RPMI7951 (cell line): Measurements from ENCODE around the gene DSCAML1. TPM values are rescaled to one million over a fixed set of nuclear protein-coding genes. Genes with fewer than 3 reads are reported as not detected.

Source experiments
- DNase-seq: peaks from one replicate; pipeline ENCODE4 v3.0.0-alpha.2; 2012; ENCODE audit warnings: low read depth
- total RNA-seq: library from RNA; depleted of rRNA; stranded (reverse); fragments of >200 nt; shearing (Covaris generic); gene quantifications from 2 replicates; pipeline ENCODE4 v1.2.3, GENCODE V29; 2014

The DSCAML1 gene
- total RNA-seq, 1 experiment from 2014 or later = not detected

DNA sequence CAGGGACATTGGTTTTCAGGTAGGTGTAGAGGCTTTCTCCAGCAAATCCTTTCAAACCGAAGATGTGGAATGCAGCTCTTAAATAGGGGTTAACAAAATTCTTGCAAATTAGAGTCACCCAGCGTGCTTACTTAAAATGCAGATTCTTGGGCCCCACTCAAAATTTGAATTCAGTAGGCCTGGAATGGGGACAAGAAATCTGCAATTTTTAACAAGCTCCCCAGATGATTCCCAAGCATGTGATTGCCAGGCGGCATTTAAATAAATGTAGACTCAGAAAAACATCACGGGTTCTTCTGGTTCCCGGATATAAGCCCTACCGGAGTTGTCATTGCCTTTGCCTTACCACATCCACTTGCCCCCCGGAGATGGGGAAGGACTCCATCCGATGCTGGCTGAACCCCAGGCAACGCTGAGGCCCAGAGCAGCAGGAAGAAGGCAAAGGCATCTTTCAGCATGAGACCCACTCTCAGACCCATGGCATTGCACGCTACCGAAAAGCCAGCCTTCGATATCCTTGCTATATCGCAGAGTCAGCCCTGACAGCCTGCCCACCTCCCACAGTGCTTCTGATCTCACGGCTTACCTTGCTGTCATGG, 134.2 kb downstream of the DSCAML1 start:
- DNase-seq = no peak

DNA sequence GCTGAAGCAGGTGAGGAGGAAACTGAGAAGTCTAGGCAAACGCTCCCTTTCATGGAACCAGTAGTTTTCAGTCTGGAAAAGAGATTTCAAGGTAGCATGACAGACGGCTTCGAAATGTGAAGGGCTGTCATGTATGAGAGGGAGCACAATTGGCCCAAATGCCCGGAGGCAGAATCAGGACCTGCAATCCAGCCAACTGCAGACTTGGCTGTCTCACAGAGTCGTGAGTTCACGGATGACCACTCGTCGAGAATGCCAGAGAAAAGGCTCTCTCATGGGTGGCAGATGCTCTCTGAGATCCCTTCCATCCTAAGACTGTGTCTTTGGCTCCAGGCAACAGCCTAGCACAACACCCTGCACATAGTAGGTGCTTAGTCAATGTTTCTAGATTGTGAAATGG, 134.8 kb downstream of the DSCAML1 start:
- no peak for DNase-seq

DNA sequence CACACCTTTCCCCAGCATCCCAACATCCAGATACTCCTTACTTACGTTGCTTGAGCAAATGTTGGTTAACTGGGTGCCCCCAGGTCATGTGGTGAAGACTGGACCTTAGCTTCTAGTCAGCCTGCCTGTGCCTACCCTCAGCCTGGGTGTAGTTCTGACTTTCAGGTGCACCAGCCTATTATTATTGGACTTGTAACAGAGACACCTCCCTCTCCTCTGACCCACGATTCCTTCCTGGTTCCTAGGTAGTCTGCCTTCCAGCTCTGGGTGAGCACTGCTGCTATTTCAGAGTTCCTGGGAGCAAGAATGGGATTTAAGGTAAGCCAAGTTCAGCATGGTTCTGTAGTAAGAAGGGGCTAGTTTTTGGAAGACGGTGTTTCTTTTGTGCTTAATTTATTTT, 138.2 kb downstream of the DSCAML1 start:
- no peak for DNase-seq

DNA sequence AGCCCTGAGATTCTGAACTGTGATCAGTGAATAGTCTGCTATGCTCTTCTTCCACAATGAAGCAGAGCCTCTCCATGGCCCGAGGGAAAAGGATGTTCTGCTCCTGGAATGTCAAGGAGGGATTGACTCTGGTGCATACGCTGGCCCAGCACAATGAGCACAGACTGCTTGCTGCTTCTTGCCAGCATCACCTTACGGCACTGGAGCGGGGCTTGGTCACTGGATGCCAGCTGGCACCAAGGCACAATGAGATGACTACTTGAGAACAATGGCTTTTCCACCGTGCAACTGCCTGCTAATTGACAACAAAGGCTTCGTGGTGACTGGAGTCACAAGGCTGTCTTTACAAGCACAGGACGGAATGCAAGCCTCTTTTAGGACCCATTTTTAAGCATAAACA, 139.2 kb downstream of the DSCAML1 start:
- no peak for DNase-seq

DNA sequence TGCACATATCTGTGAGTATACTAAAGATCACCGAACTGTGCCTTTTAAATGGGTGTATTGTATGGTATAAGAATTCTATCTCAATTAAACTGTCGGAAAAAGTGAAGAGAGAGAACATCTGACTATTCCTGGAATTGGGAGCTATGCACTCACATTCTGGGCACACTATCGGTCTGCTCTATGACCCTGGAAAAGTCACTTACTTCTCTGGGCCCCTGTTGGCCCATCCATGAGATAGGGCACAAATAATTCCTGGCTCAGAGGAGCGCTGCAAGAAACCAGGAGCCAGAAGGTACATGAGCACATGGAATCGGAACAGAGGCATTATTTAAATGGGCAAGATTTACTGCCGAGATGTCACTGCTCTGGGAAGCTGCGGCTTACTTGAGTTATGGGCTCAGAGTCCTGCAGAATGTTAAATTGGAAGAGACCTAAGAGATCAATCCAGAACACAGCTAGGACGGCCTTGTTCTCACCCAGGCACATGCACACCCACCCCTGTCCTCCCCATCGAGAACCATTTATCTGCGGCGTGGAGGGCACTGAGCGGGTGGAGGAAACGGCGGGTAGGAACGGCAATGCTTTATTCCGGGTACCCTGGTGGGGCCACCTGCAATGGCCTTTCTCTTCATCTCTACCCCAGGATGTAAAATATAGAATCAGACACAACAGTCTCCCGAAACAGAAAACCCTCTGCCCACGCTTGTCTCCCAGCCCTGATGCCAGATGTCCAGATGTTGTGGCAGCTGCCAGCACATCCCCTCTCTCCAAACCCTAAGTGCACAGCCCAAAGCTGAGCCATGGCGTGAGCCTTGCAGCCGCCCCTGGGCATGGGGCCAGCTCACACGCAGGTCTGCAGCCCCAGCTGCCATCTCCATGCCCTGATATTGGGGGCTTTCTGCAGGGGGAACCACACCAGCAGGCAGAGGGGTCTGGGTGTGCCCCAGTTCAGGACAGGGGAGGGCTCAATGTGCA, 142.4 kb downstream of the DSCAML1 start:
- DNase-seq = no peak

DNA sequence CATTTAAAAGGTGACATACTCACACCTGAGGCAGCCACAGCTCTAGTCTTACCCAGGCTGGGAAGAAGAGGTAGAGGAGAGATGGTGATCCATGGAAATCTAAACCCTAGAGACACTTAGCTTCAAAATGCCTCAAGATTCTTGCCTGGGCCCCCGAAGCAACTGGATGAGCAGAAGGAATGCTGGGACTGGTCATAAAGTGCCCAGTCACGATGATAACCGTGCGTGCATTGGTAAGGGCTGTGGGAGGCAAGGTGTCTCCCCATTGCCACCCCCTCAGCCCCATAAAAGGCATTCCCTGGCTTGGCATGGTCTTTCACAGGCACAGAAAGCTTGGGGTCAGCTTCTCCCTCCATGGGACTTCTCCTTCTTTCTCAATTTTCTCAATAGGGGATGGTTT, 144.5 kb downstream of the DSCAML1 start:
- DNase-seq = no peak

DNA sequence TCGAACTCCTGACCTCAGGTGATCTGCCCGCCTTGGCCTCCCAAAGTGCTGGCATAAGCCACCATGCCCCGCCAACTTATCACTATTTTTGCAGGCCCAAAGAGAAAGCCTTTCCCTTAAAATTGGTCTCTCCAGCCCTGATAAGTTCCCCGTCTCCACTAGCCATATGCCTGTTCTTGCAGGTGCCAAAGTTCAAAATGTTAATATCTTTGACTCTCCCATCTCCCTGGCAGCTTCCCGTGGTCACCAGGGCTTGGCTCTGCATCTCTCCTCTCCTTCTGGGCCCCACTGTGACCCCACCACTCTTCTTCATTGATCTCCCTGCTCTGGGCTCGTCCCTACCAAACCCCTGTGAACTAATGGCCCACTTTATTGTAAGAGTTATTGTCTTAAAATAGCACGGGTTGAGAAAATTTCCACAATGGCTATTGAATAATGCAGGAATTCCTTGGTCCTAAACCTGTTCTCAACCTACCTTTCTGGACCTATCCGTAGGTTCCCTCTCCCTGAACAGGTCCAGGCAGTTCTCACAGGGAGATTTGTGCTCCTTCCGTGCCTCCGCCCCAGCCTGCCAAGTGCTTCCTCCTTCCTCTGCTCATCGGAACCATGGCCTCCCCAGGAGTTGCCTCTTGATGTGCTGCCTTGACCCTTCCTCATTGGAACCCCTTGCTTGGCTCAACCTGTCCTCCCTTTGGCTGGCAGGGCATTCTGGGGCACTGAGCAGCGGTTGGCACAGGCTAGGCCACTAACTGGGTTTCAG, 147.5 kb downstream of the DSCAML1 start:
- no peak for DNase-seq

DNA sequence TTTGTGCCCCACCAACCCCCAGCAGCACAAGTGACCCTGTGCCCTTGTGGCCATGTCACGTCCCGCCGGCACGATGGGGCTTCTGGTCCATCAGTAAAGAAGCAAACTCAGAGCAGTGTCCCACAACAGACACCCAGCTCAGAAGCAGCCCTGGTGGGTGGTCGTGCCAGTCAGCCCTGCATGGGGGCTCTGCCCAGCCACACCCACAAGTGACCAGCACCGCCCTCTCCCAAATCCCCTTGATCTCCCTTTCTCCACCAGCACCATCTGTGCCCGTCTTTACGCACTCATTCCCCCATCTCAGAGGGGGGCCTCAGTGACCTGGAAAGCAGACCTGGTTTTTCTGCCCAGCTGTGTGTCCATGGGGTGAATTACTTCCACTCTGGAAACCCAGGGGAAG, 149.1 kb downstream of the DSCAML1 start:
- DNase-seq = no peak

DNA sequence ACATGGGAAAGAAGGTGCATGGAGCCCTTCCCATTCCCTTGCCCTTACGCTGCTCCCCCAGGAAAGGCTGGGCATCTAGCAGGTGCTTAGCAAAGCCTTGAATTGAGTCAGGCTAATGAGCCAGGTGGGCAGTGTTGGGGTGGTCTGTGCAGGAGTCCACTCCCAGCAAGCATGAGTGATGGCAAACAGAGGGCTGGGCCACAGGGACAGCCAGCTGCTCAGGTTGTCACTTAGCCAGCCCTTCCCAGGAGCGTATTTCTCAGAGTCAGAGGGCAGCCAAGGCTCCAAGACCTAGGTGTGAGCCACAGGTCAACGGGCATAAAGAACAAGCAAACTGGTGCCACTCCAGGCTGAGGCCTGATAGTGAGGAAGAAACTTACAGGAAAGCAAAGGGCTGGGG, 149.8 kb downstream of the DSCAML1 start:
- DNase-seq = no peak

DNA sequence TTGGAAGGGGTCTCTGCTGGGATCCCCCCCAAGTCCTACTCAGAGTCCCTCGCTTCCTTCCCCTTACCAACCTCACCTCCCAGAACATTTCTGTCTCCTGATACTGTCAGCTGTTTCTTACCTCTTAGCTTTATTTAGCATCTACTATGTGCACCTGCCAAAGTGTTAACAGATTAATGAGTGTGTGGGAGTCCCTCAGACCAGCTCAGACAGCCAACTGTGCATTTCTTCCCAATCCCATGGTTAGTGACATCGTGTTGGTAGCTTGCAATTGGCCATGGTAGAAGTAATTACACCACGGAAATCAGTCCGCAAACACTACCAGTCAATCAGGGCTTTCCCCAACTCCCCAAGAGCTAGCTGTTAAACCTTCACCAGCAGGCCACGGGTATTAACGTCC, 150.6 kb downstream of the DSCAML1 start:
- DNase-seq = no peak

DNA sequence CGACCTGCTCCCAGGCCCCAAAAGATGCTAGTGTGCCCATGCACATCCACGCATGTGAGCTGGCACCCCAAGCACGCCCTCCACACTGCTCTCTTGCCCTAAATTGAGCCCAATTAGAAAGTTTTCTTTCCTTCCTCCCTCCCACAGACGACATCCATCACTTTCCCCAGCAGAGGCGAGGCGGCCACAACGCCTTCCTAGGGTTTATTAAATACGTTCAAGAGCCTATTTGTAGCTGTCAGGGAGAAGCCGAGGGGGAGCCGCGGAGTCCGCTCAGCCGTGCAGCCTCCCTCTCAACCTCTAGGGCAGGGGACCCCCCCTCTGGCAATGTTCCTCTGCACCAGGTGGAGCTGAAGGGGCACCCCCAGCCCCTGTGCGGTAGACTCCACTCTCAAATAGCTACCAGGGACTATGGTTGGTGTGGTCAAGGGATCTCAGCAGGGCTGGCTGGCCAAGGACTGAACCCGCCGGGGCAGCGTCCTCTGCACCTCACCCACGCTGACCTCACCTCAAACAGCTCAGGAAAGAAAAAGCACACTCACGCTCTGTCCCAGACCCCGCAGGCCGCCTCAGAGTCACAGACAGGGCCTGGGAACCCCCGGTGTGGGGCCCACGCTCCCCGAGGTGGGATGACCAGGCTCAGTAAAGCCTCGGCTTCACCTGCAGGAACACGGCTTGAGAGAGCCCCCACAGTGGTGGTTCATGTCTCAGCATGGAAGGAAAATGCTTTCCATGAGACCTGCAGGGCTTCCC, 152.4 kb downstream of the DSCAML1 start:
- DNase-seq = no peak

DNA sequence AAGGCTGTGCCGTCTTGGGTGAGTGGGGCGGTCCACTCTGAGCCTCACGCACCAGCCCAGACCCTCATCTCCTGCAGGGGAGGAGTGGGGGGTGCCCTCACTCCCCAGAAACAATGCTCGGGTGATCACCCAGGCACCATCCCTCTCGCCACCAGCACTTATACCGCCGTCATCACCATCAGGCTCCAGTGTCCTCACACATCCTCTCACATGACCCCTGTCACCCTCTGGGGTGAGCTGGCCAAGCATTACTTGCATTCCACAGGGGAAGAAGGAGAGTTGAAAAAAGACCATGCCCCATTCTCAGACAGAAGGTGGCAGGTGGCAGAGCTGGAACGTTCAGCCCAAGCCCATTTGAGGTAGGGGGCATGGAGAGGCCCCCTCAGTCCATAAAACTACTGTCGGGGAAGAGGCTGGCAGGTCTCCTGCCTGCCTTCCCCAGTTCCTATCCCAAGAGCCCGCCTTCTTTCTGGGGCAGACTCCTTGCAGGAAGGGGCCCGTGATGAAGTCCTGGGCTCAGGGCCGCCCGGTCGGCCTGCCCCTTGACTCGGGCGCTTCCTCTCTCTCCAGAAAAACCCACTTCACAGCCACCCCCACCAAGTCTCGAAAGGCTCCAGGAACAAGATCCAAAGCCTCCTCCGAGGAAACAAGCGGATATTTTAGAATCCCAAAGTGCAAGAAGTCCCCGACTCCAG, 153.3 kb downstream of the DSCAML1 start:
- DNase-seq = no peak

DNA sequence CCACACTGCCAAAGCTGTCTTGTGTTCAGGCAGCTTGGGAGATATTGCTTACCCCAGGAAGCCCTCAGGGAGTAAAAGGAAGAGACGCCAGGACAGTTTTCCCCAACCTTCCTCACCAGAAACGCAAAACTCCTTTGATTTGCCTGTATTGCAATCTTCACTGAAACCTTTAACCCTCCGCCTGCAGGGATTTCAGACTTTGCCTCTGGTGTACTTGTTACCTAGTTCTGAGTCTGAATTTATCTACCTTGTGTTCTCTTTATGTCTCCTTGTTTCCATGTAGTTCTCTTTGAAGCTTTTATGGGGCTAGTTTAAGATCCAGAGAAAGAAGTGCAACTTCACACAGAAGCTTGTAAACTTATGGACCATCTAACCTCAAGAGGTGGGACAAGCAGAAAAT, 154.2 kb downstream of the DSCAML1 start:
- no peak for DNase-seq

DNA sequence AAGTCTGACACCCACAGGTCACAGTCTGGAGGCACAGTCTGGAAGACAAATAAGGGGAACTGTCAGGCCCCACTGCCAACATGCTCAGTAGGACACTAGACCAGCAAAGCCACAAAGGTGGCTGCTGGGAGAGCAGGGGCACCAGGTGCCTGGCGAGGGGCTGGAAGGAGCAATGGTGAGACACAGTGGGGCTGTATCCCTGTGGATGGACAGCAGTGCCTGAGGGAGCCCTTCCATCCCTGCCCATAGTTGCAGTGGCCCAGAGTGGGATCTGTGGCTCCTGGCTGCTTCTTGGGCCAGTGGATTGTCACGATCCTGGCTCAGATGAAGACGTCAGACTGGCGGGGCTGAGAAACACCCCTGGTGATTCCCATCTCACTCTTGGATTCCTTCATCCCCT, 154.6 kb downstream of the DSCAML1 start:
- no peak for DNase-seq

DNA sequence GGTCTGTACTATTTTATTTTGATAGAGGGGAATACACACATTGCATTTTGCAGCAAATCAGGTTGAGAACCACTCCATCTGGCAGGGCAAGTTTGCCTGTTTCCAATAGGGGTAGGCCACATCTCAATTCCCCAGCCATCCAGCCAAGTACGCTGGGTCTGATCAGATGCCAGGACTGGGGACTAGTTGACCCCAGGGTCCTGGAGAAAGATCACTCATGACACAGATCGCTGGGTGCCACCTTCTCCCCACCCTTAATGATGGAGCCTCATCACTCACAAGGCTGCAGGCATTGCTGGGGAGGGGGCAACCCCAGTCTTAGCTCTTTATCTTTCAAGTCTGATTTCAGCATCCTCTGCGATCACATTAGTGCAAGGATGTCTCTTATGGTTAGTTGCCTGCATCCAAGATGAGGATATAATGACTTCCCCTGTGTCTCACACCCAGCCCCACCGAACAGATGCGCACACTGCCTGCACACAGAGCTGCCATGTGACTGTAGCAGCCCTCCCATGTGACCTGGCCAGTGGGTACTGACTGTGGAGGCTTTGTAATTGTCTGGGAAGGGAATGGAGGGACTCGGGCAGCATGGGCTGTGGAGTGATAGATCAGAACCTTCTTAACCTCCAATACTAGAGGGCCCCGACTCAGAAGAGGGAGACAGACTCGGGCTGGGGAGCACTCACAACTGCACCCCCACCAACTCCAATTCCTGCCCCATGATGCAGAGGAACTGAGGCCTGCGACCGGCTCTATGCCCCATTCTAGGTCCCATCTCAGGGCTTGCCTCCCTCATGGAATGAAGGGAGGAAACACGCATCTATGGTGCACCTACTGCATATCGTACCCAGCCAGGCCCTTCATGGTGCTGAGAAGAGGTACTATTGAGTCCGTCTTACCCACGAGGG, 155.8 kb downstream of the DSCAML1 start:
- DNase-seq = no peak

DNA sequence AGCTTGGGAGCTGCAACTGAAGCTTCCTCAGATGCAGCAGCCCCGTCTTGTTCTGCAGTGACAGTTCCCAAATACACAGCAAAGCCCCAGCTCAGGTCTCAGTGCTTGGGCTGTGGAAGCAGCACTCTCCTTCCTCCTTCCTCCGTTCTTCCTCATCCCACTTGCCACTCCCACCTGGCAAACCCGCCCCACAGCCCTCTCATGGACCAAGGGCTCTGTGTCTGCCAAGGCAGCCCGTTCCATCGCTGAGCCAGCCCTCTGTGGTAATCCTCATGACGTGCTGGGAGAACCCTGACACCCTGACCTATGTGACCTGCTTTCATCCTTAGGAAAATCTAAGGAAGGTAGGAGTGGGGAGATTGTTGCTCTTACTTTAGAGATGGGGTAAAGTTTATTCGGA, 157.0 kb downstream of the DSCAML1 start:
- no peak for DNase-seq

DNA sequence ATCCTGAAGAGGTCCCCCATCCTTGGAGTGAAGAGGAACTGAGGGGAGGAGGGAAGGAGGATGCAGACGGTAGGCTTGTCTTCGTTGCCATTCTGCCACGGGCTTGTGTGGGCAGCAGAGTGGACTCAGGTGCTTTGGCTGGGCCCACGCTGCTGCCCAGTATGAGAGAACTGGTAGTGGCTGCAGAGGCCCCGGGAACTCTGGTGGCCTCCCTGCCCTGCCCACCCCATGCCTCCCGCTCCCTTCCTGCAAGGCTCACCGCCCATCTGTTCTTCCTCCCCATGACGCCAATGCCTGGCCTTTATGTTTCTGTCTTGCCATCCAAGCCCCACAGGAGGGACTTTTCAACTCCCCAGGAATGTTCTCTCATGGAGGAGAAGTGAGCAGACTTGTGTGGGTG, 157.4 kb downstream of the DSCAML1 start:
- DNase-seq = no peak

DNA sequence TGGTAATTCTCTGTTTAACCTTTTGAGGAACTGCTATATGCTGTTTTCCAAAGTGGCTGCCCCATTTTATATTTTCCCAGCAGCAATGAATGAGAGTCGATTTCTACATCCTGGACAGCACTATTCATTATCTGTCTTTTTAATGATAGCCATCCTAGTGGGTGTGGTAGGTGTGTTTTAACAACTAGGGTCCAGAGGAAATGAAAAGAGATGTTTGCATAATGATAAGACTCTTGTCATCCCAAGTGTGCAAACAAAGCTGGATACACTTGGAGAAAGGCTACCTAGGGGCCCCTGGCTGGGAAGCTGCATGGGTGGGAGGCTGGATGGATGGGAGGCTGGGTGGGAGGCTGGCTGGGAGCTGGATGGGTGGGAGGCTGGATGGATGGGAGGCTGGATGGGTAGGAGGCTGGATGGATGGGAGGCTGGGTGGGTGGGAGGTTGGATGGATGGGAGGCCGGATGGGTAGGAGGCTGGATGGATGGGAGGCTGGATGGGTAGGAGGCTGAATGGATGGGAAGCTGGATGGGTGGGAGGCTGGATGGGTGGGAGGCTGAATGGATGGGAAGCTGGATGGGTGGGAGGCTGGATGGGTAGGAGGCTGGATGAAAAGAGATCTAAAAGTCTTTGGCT, 158.0 kb downstream of the DSCAML1 start:
- no peak for DNase-seq

DNA sequence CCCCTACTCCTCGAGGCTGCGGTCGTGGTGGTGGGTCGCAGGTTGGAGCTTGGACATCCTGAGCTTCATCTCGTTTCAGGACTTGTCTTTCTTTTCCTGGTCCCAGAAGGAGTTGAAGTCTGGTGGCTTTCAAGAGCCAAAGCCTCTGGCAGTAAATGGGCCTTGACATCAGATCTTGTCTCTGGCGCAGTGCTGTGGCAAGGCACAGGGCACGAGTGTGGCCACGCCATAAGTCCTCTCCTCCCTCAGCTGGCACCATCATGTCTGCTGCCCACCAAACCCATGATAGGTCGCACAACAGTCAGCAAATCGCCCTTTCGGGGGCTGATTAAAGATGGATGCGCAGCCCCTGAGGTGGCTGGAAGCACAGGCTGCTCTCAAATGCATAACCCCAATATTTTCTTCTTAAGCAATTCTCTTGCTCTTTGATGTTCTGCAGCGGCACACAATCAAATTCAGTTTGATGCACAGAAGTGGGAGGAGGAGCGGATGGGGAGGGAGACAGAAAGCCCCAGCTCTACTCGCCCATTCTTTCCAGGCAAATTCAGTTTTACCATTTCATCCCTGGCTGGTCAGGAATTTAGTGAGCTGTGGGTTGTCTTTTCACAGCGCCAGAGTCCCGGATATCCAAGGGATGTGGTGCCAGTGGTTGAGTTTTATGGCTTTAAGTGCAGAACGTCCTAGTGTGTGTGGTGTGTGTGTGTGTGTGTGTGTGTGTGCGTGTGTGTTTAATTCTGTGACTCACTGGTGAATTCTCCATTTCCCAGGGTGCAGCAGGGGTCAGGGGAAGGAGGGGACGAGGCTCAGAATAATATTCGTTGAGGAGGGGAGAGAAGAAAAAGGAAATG, 162.0 kb downstream of the DSCAML1 start:
- no peak for DNase-seq
